Right ventricle myocardium inferior (tissue), 1 donor: ENCODE results near the gene NALCN. TPM values are rescaled to one million over a fixed set of nuclear protein-coding genes. Genes with fewer than 3 reads are reported as not detected.

Experiments used
- ATAC-seq: fragments of 200-7000 bp; cut with Tn5 transposase; one replicate; pipeline ENCODE4 v1.9.1; 2020; ENCODE audit warnings: mild to moderate bottlenecking, moderate library complexity
- DNase-seq: peaks from one replicate; pipeline ENCODE4 v3.0.0; 2021; ENCODE audit errors: missing footprints
- intact Hi-C: fragments of 100-400 bp; cut with DNase I; formaldehyde crosslinking; loops from one replicate; pipeline ENCODE4 v1.11.0; 2022
- total RNA-seq: library from RNA; stranded (reverse); fragmentation: NEBNext Ultra II Directional; extraction: Animal tissue kit (Norgen Biotek cat#: 25700); gene quantifications from one replicate; pipeline ENCODE4 v1.2.1, GENCODE V29; 2021
- donor health status: DM: no; HTN: yes; CAD: no; lungs with severe emphysema.

NALCN gene
- total RNA-seq, 1 donor from 2014 or later, result 8.7 TPM

DNA sequence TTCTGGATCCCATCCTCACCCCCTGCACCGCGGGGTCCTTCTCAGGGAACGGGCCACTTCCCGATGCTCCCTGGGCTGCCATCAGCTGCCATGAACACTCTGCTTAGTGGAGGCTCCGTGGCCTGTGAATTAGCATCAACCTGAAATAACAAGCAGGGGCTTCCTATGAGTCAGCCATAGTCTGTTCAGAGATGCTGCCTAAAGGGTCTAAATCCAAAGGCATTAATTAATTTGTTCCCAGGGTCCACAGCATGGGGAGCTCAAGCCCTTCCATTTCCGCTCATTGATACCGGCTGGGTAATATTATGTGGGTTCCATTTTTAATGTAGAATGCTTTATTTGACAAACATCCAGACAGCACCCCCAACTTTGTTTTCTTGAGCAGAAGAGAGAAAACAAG, 399.8 kb downstream of the NALCN start:
- DNase-seq, result no peak
- intact Hi-C loops, result no loop called here
- ATAC-seq, result no peak

DNA sequence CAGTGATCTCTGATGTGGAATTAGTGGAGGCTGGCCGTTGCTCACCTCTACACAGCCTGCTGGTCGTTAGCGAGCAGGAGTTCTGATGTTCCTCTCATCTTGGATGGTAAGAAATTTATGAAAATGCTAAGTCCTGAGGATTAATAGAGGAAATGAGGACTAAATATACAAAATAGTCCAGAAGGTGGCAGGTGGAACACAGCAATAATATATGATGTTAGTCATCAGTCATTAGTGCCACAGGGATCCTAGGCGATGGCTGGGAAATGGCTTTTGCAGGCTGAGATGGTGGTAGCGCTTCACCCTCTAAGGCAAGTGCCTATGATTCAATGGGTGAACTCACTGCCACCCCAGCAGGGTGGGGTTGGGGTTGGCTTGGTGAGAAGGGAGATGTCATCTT, 403.1 kb downstream of the NALCN start:
- ATAC-seq (no peak), DNase-seq (no peak)
- intact Hi-C loops, result no loop called here

DNA sequence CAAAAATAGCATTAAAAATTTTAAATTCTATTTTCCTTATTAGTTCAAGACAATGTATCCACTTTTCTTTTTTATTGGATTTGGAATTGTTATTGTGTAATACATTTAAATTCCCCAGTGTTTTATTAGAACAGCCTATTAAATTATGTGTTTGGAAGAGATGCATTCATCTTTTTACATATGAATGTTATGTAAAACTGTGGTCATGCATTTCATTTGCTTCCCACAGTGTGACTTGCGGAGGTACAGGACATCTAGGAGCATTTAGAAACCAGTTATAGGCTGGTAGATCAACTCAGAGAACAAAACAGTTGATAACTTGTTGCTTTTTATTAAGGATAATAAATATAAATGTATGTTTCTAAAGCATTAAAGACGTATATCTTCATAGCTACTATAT, 406.2 kb downstream of the NALCN start:
- DNase-seq (no peak), ATAC-seq (no peak)
- intact Hi-C loops, result no loop called here

DNA sequence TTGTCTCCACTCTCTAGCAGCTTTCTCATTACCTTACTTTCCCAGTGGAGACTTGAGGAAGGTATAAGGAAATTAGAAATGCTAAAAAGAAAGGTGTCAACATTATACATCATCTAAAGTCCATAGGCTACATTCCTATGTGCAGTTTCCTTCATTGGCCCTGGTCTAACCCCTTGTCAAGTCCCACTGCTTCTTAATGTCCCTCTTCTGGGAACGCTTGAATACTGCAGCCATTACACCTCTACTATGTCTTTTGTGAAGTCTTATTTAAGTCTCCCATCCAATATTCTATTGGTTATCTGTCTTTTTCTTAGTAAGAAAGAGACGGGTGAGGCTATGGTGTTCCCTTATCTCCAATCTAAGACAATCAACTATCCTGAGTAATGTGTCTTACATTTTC, 409.1 kb downstream of the NALCN start:
- intact Hi-C loops, result no loop called here
- DNase-seq (no peak), ATAC-seq (no peak)

Other genes with a start within 250 kb of the NALCN start
- gene ITGBL1, start 36.2 kb upstream of the NALCN start, total RNA-seq, result 8.6 TPM